HFF-Myc (cell line): ENCODE data around the gene ZNRD2.

Experiments
- DNase-seq: peaks from one replicate; pipeline ENCODE4 v3.0.0-alpha.2; 2011; ENCODE audit warnings: low read depth; ENCODE audit errors: extremely low read depth
- H3K4me3 ChIP-seq: replicated peaks from 2 replicates; pipeline ENCODE4 v1.5.1; 2011; ENCODE audit warnings: low read depth, mild to moderate bottlenecking, control low read depth, low read length
- TF ChIP-seq, protein P1 (sequence below): IDR thresholded peaks from 2 replicates; pipeline ENCODE4 v1.5.1; 2012; ENCODE audit warnings: mild to moderate bottlenecking, low read depth, low read length, control low read depth; ENCODE audit errors: missing control alignments

The ZNRD2 gene

DNA sequence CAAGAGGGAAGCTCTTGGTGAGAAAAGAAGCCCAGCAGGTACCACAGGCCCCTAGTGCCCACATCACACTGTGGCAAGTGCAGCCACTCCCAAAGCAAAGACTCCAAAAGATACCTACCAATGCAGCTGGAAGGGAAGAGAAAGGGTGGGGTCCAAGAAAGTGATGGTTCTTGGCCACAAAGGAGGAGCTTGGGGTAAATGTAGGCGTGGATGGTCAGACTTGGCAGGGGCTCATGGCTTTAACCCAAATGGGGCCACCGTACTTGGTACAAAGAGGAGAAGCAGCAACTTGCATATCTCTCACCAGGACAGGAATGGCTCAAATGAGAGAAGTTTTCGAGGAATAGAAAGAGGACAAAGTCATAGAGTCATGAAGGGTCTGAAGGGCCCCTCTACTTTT is 39.0 kb downstream of the ZNRD2 start:
- DNase-seq = no peak
- TF ChIP-seq, protein P1, sequence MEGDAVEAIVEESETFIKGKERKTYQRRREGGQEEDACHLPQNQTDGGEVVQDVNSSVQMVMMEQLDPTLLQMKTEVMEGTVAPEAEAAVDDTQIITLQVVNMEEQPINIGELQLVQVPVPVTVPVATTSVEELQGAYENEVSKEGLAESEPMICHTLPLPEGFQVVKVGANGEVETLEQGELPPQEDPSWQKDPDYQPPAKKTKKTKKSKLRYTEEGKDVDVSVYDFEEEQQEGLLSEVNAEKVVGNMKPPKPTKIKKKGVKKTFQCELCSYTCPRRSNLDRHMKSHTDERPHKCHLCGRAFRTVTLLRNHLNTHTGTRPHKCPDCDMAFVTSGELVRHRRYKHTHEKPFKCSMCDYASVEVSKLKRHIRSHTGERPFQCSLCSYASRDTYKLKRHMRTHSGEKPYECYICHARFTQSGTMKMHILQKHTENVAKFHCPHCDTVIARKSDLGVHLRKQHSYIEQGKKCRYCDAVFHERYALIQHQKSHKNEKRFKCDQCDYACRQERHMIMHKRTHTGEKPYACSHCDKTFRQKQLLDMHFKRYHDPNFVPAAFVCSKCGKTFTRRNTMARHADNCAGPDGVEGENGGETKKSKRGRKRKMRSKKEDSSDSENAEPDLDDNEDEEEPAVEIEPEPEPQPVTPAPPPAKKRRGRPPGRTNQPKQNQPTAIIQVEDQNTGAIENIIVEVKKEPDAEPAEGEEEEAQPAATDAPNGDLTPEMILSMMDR = no peak
- H3K4me3 ChIP-seq = no peak overlapping the region

DNA sequence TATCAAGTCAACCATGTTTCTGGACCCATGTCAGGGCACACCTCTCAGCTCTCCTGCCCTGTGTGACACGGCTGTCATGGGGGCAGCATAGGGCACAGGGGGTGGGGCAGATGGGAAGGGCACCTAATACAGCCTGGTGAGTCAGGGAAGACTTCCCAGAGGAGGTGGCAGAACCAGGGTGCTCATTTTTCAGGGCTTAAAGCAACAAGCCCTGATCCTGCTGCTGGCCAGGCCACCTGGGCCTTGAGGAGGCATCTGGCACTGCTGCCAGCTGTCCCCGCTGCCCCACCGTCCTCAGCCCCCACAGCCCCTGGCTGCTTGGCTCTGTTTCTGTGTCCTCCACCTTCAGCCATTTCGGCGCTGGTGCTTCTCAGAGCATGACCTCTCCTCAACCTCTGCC is 39.4 kb downstream of the ZNRD2 start:
- TF ChIP-seq, protein P1 = no peak
- DNase-seq = no peak
- H3K4me3 ChIP-seq = no peak overlapping the region

DNA sequence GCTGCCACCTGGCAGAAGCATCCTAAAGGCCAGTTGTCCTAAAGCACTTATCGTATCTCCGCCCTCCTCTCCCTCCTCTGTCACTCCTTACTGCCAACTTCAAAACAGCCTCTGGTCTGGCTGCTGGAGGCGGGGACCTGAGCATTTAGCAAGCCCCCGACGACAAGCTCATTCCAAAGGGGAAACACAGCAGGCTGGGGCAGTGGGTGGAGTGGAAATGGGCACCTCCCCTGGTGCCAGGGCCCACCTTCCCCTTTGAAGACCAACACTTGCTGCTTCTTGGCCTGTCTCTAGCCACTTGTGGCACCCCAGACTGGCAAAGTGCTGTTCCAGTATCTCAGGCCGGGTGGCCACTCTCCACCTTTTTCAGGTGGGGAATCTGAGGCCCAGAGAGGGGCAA is 40.1 kb downstream of the ZNRD2 start:
- TF ChIP-seq, protein P1 = no peak
- no peak overlapping the region for H3K4me3 ChIP-seq

DNA sequence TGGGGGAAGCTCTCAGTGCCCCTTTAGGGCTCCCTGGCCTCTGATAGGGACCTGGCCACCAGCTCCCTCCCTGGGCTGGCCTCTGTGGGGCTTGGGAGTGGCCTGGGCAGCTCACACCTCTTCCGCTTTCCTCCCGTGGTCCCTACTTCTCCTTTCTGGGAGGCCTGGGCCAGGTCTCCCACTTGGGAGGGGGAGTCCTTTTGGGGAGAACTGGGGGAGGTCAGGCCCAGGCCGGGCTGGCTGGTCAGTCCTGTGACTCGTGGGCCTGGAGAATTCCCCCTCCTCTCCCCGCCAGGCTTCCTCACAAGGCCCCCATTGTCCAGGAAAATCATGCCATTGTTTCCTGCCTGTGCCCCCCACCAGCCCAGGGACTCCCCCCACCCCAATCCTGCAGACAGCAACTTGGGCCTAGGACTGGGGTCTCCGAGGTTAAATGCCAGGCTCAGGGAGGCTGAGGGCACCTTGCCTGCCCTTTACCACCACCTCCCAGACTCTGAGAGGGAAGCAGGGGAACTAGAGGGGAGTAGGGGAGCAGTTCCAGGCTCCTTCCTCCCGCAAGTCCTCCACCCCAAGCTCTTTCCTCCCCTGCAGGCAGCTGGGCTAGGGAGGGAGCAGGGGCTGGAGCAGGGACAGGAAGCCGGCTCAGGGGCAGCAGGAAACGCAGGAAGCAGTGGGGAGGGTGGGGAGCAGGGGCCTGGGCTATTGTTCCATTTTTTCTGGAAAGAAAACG is 40.9 kb downstream of the ZNRD2 start:
- TF ChIP-seq, protein P1 = no peak
- peak overlapping the region; percentile 76 for H3K4me3 ChIP-seq

More for the DNA sequence above, 40.1 kb downstream of the ZNRD2 start:
- no peak for DNase-seq

DNA sequence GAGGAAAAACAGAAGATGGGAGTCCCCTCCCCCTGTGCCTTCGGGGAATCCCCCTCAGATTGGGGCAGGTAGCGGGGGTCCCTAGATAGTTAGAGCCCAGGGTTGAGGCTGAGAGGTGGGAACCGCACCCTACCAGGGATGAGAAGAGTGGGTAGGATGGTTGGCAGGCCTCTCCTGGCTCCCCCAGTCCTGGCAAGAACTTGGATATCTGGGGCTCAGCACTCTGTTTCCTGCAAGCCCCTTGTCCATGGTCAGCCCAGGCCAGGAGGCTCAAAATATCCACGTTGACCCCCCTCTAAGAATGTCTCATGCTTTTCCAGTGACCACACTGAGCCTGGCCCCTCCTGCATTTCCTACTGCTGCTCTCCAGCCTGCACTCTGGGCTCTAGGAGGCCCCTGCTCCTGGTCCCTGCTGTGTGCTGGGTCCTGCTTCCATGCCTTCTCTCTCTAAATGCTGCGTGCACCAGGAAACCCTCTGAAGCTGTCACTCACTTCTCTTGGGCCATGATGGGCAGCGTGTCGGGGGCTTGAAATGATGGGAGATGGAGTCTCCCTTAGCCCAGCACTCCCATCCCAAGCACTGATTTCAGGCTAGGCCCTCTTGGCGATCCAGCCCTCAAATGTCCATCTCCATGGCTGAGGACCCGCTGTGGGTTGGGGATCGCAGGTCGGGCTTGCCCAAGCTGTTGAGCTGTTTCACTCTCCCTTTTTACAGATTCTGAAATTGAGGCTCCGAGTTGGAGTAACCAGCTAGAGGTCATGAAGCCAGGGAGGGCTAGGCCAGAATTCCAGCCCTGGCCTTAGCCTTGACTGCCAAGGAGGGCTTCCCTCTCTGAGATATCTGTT is 41.7 kb downstream of the ZNRD2 start:
- peak overlapping the region; percentile 76 for H3K4me3 ChIP-seq
- no peak for DNase-seq
- TF ChIP-seq, protein P1 = no peak

More for the DNA sequence above, 40.9 kb downstream of the ZNRD2 start:
- DNase-seq = no peak

DNA sequence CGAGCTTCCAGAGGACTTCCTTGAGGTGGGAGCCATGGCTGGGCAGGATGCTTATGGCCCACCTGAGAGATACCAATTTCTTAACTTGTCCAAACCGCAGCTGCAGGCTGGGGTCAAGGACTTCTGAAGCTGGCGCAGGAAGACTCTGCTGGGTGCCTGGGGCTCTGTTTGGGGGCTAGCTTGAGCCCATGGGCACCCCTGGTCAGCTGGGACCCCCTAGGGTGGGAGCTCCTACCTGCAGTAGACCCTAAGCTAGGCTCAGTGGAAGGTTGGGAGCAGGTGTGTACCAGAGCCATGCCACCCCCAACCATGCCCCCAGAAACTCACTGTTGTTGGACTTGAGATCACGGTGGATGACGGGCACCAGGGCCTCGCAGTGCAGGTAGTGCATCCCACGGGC is 42.4 kb downstream of the ZNRD2 start:
- H3K4me3 ChIP-seq = peak overlapping the region; percentile 76
- TF ChIP-seq, protein P1 = no peak
- no peak for DNase-seq
